Activated CD8-positive, alpha-beta memory T cell treated with anti-CD3 and anti-CD28 coated beads, Interleukin-2, amount 50 U/mL, for 48 hours (primary cell): ENCODE results near the gene ZNF511.
"Not testable (repeated sequence)": the region's sequence is repeated elsewhere in the genome, so short reads cannot be mapped to it uniquely, and the experiment has no call there.

Experiments
- DNase-seq: peaks from one replicate; pipeline ENCODE4 v3.0.0-alpha.2; 2020

ZNF511 gene, protein sequence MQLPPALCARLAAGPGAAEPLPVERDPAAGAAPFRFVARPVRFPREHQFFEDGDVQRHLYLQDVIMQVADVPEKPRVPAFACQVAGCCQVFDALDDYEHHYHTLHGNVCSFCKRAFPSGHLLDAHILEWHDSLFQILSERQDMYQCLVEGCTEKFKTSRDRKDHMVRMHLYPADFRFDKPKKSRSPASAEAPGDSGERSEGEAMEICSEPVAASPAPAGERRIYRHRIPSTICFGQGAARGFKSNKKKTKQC

DNA sequence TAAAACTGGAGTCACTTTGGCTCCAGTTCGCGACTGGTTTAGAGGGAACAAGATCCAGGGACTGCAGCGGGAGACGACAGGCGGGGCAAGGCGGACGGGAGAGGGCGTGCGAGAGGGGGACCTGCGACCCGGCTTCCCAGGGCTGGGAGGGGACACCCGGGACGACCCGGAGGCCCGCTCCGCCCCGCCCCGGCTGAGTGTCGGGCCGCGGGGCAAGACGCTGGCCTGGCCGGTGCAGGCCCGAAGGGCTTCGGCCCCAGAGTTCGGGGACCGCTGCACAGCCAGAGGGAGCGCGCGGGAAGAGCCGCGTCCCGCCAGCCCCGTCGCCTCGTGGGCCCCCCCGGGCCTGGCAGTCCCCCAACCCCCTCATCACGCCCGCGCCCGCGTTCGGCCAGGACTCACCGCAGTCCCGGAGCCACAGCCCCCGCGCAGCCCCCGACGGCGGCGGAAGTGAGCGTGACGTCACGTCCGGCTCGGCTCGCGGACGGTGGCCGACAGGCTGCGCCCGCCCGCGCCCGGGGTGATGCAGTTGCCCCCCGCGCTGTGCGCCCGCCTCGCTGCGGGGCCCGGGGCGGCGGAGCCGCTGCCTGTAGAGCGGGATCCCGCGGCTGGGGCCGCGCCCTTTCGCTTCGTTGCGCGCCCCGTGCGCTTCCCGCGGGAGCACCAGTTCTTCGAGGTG is at the start of gene ZNF511, which contains the start of gene TUBGCP2:
ZNF511 (plus strand) TSS at position 494 of the 679 bp plus-strand sequence; CDS start at position 524, 30 bp downstream.
TUBGCP2 (minus strand) TSS at position 452 of the 679 bp plus-strand sequence. CDS start 5,931 bp downstream, outside the sequence.
- DNase-seq = peak; percentile 97

DNA sequence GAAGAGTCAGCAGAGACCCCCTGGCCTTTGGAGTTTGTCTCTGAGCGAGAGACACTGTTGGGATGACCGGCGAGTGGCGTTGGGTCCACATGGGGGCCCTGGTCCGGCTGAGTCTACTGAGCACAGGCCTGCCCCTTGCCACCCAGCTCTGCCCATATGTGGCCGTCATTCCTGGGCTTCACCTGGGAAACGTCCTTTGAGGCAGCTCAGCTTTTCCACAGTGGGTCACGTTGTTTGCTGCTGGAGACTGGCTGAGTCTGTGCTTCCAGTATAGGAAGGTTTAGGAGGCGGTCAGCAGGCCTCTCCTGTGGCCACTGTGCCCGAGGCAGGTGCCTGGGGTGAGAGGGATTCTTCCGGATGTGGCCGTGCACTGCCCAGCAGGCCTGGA is 49.1 kb upstream of the ZNF511 start:
- DNase-seq = no peak

DNA sequence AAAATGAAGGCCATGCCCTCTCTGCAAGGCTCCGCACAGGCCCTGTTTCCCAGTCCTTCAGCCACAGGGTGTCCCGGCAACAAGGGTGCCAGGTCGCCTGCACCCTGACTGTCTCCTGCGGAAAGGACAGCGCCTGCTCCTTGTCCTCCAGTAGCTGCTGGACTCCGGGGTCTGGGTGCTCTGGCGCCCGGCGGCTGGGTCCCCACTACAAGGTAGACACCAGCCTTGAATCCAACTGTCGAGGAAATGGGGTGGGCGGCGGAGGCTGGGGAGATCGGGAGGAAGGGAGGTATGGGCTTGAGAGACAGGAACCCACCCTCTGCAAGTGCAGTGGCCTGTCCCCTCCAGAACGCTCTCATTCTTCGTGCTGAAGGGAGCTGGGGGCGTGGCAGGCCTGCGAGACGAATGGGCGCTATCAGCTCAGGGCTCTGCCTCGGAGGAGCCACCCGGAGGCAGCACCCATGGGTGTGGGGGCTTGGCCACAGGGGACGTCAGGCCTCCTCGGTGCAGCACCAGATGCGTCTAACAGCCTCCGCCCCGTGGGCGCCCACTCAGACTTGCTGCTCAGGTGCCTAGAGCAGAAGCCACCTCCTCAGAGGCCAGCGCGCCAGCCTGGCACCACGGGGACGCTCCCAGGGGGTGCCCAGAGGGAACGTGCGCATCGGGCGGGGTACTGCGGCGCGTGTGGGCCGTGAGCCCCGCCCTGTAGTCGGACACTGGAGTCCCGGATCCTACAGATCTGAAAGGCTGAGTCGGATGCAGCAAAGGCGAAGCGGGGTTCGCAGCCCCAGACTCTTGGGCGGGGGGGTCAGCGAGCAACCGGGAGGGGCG is 47.6 kb upstream of the ZNF511 start:
- peak; percentile 89 for DNase-seq

GRCh38 chr10:133261726-133262325 is 46.9 kb upstream of the ZNF511 start:
- peak; percentile 92 for DNase-seq

DNA sequence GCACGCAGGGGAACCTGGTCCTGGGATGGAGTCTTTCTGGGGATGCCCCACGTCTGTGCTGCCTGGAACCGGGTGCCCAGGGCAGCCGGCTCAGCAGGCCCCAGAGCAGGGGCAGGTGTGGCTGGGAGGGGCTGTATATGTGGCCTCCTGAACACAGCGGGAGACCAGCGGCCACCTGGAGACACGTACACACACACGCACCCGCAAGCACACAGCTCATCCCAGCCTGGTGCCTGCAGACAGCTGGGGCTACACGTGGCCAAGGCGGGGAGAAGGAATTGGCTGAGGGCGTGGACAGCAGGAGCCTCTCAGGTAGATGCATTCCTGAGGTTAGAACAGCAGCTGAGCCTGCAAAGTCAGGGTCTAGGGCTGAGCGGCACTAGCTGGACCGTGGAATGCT is 46.0 kb upstream of the ZNF511 start:
- DNase-seq = no peak

- DNase-seq = no peak
These were observed 45.0 kb upstream of the ZNF511 start for GRCh38 chr10:133263674-133264073.

GRCh38 chr10:133264461-133264860 is 44.3 kb upstream of the ZNF511 start:
- no peak for DNase-seq

DNA sequence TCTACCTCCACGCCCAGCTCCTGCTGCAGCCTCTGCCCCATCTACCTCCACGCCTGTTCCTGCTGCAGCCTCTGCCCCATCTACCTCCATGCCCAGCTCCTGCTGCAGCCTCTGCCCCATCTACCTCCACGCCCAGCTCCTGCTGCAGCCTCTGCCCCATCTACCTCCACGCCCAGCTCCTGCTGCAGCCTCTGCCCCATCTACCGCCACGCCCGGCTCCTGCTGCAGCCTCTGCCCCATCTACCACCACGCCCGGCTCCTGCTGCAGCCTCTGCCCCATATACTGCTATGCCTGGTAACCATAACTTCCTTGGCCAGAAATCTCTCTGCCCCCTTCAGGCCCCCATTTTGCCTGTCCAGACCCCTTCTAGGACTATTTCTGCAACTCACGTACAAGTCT is 43.7 kb upstream of the ZNF511 start:
- DNase-seq = not testable (repeated sequence)

DNA sequence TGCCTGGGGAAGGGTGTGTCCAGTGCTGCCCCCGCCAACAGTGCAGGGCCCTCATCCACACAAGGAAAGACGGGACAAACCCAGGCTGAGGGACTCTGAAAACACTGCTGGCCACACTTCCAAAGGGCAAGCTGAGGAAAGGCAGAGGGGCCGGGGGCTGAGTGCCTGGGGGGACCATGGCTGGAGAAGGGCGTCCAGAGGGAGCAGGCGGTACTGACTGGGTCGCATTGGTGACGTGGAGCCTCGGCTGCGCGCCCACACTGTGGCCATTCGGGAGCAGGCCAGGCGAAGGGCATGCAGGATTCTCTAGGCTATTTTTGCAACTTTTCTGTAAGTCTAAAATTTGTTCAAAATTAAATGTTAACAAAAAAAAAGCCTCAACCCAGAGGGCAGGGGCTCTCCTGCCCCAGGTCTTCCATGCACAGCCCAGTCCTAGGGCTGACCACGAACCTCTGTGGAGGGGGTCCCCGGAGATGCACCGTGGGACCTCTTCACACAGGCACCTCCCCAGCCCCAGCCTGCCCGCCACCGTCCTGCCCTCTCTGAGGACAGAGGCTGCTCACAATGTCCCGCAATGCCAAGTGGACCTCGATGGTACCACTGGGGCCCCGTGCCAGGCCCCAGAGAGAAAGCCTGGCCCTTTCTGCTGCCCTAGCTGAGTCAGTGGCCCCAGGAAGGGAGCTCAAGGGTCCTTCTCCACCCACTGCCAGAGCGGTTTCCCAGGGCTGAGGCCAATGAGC is 42.5 kb upstream of the ZNF511 start:
- no peak for DNase-seq

GRCh38 chr10:133267293-133267692 is 41.4 kb upstream of the ZNF511 start:
- no peak for DNase-seq

DNA sequence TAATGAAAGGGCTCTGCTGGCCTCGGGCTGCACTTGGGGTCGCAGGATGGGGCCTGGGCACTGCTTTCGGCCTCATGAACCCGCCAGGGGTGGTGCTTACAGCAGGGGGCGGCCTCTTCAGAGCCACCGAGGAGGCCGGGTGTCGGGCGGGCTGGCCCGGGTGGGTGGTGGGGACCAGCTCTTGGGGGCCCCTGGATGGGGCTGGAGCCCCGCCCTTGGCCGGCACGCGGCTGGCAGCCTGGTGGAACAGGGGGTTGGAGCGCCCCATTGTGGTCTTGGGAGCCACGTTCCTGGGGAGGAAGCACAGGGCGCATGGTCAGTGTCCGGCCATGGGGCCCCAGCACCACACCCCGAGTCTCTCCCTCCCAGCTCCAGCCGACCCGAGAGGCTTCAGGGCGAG is 40.9 kb upstream of the ZNF511 start:
- DNase-seq = no peak

- DNase-seq = no peak
These were observed 40.2 kb upstream of the ZNF511 start for GRCh38 chr10:133268532-133268931.

DNA sequence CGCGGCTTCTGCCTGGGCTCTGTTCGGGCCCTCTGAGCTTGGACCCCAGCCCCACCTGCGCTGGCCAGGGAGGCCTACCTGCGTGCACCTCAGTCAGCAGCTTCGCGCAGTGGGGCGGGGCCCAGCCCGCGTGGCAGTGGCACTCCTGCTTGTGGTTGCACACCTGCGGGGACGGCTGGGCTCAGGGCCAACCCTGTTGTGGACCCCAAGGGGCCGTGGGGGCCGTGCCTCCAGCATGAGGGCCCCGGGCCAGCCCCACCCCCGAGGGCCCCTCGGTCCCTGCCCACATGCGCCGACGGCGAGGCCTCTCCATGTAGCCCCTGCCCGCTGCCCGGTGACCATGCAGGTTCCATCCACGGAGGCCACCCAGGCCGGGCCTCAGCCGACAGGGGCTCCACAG is 39.3 kb upstream of the ZNF511 start:
- DNase-seq = no peak

DNA sequence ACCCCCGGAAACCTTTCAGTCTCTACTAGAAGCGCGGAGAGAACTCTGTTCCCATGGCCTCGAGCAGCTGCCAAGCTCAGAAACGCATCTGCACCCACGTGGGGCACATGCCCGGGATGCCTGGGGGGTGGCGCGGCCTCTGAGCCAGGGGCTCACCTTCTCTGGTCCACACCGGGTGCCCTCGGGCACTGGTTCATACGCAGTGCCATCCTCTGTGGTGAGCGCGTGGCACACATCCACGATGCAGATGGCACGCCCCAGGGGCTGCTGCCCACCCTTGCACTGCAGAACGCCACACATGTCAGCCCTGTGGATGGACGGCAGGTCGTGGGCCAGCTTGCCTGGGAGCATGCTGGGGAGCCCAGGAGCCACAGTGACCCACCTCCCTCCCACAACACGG is 38.5 kb upstream of the ZNF511 start:
- DNase-seq = no peak

DNA sequence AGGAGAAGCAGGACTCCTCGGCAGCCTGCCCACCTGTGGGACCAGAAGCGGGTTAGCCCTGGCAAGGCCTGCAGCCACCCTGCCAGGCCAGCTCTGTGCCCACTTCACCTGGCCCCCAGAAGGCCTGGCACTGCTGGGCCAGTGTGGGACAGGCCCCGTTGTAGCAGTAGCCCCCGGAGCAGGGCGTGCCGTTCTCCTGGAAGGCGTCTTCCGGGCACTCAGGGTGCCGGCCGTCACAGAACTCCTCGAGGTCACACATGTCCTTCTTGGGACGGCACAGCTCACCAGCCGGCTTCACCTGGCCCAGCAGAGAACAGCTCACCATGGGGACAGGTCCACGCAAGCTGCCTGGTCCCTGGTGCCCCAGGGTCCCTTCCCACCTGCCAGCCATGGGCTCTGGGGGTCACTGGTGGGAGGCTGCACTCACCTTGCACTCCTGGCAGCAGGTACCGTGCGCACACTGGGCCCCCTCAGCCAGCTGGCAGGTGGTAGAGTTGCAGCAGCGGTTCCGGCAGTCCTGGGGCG is 37.9 kb upstream of the ZNF511 start:
- no peak for DNase-seq

DNA sequence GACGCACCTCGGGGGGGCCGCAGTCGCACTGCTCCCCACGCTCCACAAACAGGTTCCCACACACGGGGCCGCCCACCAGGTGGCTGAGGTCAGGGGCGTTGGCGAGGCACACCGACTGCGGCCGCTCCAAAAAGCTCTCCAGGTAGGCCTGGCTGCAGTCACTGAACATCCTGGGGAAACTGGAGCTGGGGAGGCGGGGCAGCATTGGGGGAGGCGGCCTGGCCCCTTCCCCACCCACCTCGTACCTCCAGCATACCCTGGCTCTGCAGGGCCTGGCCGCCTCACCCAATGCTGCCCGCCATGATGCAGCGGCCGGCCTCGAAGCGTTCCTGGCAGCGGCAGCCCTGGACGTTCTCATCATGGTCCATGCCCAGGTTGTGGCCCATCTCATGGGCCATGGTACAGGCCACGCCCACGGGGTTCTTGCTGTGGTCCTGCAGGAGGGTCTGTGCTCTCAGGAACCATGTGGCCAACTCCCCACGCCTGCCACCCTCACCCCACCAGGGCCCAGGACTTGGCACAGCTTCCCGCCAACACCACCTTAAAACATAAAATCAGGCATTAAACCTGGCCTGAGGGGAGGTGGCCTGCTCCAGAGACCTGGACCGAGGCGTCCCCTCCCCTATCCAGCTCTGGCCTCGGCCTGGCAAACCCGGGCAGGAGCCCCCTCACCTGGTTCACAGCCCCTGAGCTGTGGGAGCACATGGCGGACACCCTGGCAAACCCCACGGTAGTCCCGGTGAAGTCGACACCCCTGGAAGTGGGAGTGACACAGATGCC is 37.0 kb upstream of the ZNF511 start:
- no peak for DNase-seq

- DNase-seq = no peak
These were observed 36.3 kb upstream of the ZNF511 start for GRCh38 chr10:133272301-133272963.

GRCh38 chr10:133272964-133273420 is 35.7 kb upstream of the ZNF511 start:
- no peak for DNase-seq

GRCh38 chr10:133273534-133274143 is 35.1 kb upstream of the ZNF511 start:
- DNase-seq = no peak
